Stomach (tissue), 9 donors: ENCODE data around the gene TTC28. TPM values are rescaled to one million over a fixed set of nuclear protein-coding genes. Genes with fewer than 3 reads are reported as not detected.
"Not testable (repeated sequence)": the region's sequence is repeated elsewhere in the genome, so short reads cannot be mapped to it uniquely, and the experiment has no call there.

Experiments used
- DNase-seq, 2 donors: peaks; one replicate each; pipeline versions ENCODE4 v3.0.0 to v3.0.0-alpha.2; 2013 to 2019
- H3K27ac ChIP-seq, 5 donors: fragments of 200-600 bp in 4 of 5; sonication (generic) in 4 of 5; one replicate each; pipeline ENCODE4 v1.5.1; 2013 to 2019; ENCODE audit warnings: mild to moderate bottlenecking in 1 of 5, moderate library complexity in 1 of 5
- H3K27me3 ChIP-seq, 3 donors: fragments of 200-600 bp; sonication (generic); one replicate each; pipeline ENCODE4 v1.5.1; 2017 to 2019; ENCODE audit warnings: mixed run types in 1 of 3
- H3K36me3 ChIP-seq, 4 donors: fragments of 200-600 bp; sonication (generic); 1 replicate in 3 of 4; 2 replicates in 1 of 4; pipeline ENCODE4 v1.5.1; 2016 to 2019
- H3K4me1 ChIP-seq, 4 donors: fragments of 200-600 bp; sonication (generic); one replicate each; pipeline ENCODE4 v1.5.1; 2016 to 2019
- H3K4me3 ChIP-seq, 4 donors: fragments of 200-600 bp; sonication (generic) in 3 of 4; one replicate each; pipeline ENCODE4 v1.5.1; 2016 to 2019; ENCODE audit warnings: mild to moderate bottlenecking in 1 of 4
- H3K9me3 ChIP-seq, 4 donors: fragments of 200-600 bp; sonication (generic); one replicate each; pipeline ENCODE4 v1.5.1; 2016 to 2019
- EP300 ChIP-seq: sonication (generic); formaldehyde crosslinking; IDR thresholded peaks from one replicate; pipeline ENCODE4 v1.6.1; 2017; ENCODE audit warnings: antibody characterized with exemption
- POLR2A ChIP-seq, 4 donors: fragments of 450-650 bp; IDR thresholded peaks; one replicate each; pipeline ENCODE4 v1.6.1; 2016; ENCODE audit warnings: antibody characterized with exemption in 4 of 4, control low read depth in 2 of 4, mild to moderate bottlenecking in 1 of 4, moderate library complexity in 1 of 4
- POLR2AphosphoS5 ChIP-seq, 3 donors: sonication (generic); formaldehyde crosslinking; IDR thresholded peaks; one replicate each; pipeline ENCODE4 v1.6.1; 2016; ENCODE audit warnings: antibody characterized with exemption in 3 of 3
- WGBS, 5 donors: extraction: QIAGEN DNeasy Blood & Tissue Kit in 3 of 5; methylation state at CpG; one replicate each; pipeline versions ENCODE4 v1.1.5 to v1.1.7; 2013 to 2018; 5-methylcytosine and 5-hydroxymethylcytosine counted together
- intact Hi-C: fragments of 100-400 bp; cut with DNase I; formaldehyde crosslinking; loops from one replicate; pipeline ENCODE4 v1.15.1; 2023; ENCODE audit warnings: low total_unique reads
- polyA plus RNA-seq, 3 donors: library from polyadenylated mRNA; stranded (reverse); fragments of 200-250 nt; gene quantifications; one replicate each; pipeline ENCODE4 v1.2.3, GENCODE V29; 2013
- total RNA-seq, 5 donors: library from RNA; depleted of rRNA; stranded (reverse); fragments of >200 nt; gene quantifications; one replicate each; pipeline versions ENCODE4 v1.1.0 to v1.2.3, GENCODE V29; 2014 to 2016
- TF ChIP-seq, protein P1 (sequence below), 7 experiments: fragments of 450-650 bp in 4 of 7; fragments of 200-600 bp in 3 of 7; sonication (generic) in 3 of 7; IDR thresholded peaks; one replicate each; pipeline ENCODE4 v1.5.1; 2016 to 2019; ENCODE audit warnings: antibody characterized with exemption in 7 of 7, control low read depth in 2 of 7, mild to moderate bottlenecking in 1 of 7
- donor health status: healthy with polysubstance abuse.
- donor health status: Bipolar disorder and iron deficiency.
- donor health status: healthy.

Gene TTC28
- total and polyA plus RNA-seq, 8 donors: 1.7 to 53.4 (median 24.6) TPM

- WGBS, 5 donors: 89 to 100% (median 96%) methylated on average over 2 of the region's 2 CpGs
- no peak overlapping the region for H3K4me3 ChIP-seq
- no peak for DNase-seq
- TF ChIP-seq, protein P1, sequence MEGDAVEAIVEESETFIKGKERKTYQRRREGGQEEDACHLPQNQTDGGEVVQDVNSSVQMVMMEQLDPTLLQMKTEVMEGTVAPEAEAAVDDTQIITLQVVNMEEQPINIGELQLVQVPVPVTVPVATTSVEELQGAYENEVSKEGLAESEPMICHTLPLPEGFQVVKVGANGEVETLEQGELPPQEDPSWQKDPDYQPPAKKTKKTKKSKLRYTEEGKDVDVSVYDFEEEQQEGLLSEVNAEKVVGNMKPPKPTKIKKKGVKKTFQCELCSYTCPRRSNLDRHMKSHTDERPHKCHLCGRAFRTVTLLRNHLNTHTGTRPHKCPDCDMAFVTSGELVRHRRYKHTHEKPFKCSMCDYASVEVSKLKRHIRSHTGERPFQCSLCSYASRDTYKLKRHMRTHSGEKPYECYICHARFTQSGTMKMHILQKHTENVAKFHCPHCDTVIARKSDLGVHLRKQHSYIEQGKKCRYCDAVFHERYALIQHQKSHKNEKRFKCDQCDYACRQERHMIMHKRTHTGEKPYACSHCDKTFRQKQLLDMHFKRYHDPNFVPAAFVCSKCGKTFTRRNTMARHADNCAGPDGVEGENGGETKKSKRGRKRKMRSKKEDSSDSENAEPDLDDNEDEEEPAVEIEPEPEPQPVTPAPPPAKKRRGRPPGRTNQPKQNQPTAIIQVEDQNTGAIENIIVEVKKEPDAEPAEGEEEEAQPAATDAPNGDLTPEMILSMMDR (IDR thresholded peaks at IDR 0.05): no peak
- TF ChIP-seq EP300 (no peak), POLR2AphosphoS5 (IDR thresholded peaks at IDR 0.05) (no peak), POLR2A (IDR thresholded peaks at IDR 0.05) (no peak)
- no peaks in the 10 kb centered on the region for H3K36me3 ChIP-seq
- no peak overlapping the region for H3K27ac ChIP-seq
- no peaks in the 10 kb centered on the region for H3K27me3 ChIP-seq
- intact Hi-C loops: no loop called here
- H3K9me3 ChIP-seq: no peaks in the 10 kb centered on the region
- H3K4me1 ChIP-seq: no peaks in the 10 kb centered on the region
Observed at GRCh38 chr22:28538922-28539321, 140.7 kb downstream of the TTC28 start.

- WGBS, 5 donors: 91 to 93% (median 92%) methylated on average over 4 of the region's 4 CpGs
- H3K36me3 ChIP-seq, DNase-seq, H3K27me3 ChIP-seq, H3K4me3 ChIP-seq, H3K27ac ChIP-seq, H3K4me1 ChIP-seq, intact Hi-C loops: not testable (repeated sequence)
- peaks cover 3 to 24% (median 18%) of the 10 kb centered on the region in 4 donors for H3K9me3 ChIP-seq
Observed at GRCh38 chr22:28530565-28530964, 149.1 kb downstream of the TTC28 start.

DNA sequence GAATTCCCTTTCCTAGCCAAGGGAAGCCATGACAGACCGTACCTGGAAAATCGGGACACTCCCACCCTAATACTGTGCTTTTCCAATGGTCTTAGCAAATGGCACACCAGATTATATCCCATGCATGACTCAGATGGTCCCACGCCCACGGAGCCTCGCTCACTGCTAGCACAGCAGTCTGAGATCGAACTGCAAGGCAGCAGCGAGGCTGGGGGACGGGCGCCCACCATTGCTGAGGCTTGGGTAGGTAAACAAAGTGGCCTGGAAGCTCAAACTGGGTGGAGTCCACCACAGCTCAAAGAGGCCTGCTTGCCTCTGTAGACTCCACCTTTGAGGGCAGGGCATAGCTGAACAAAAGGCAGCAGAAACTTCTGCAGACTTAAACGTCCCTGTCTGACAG, 150.5 kb downstream of the TTC28 start:
- 85 to 97% (median 94%) methylated on average over 9 to 10 of the region's 10 CpGs for WGBS, 5 donors
- DNase-seq: not testable (repeated sequence)

DNA sequence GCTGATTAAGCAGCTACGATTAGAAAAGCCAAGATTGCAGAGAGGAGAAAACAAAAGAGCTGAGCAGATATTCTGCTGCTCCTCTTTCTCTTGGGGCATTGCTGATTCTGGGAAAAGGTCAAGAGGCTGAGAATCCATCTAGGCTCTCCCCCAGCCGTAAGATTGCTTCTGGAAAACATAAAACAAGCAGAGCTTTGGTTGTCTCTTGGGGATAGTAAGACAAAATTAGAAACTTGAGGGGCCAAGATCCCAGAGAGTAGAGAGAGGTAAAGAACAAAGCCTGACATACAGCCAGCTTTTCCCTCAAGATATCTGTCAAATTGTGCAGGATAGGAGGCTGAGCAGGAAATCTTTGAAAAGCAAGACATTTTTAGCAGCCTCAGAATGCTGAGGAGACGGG, 158.2 kb downstream of the TTC28 start:
- no peaks in the 10 kb centered on the region for H3K4me1 ChIP-seq
- no peaks in the 10 kb centered on the region for H3K27me3 ChIP-seq
- WGBS, 5 donors: 55 to 72% (median 58%) methylated on average over 3 of the region's 3 CpGs
- intact Hi-C loops: no loop called here
- DNase-seq: peak in 1 of 2 donors; percentile 6
- TF ChIP-seq, protein P1 (IDR thresholded peaks at IDR 0.05): no peak
- TF ChIP-seq EP300: no peak
- no peaks in the 10 kb centered on the region for H3K9me3 ChIP-seq
- no peak overlapping the region for H3K27ac ChIP-seq
- H3K36me3 ChIP-seq: no peaks in the 10 kb centered on the region
- H3K4me3 ChIP-seq: no peak overlapping the region

More for the DNA sequence above, 150.5 kb downstream of the TTC28 start:
- H3K4me1 ChIP-seq, H3K36me3 ChIP-seq, H3K27ac ChIP-seq, H3K4me3 ChIP-seq, intact Hi-C loops, H3K27me3 ChIP-seq: not testable (repeated sequence)
- peaks cover 3 to 24% (median 18%) of the 10 kb centered on the region in 4 donors for H3K9me3 ChIP-seq

DNA sequence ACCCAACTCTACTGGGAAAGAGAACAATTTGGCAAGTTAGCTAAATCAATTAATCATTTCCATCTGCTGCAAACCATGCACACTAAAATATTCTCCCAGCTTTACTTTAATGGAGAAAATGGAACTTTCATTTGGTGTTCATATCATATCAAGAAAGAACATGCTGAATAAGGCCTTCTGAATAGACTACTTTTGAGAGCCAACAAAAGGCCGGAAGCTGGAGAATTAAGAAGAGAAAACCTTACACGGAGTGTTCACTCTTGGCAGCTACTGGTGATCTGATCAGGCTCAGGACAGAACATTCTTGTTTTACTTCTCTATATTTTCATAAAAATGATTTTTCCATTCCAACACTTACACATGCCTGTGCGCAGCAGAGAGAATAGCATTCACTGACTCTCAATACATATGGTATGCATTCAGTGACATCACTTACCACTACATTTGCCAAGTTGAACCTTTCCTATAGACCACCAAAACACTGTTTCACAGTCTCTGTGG, 165.3 kb downstream of the TTC28 start:
- H3K4me1 ChIP-seq: peaks cover 0 to 9% (median 1%) of the 10 kb centered on the region in 4 donors
- no peaks in the 10 kb centered on the region for H3K27me3 ChIP-seq
- TF ChIP-seq, protein P1 (IDR thresholded peaks at IDR 0.05): no peak
- TF ChIP-seq POLR2AphosphoS5 (IDR thresholded peaks at IDR 0.05) (no peak), POLR2A (IDR thresholded peaks at IDR 0.05) (no peak), EP300 (no peak)
- H3K9me3 ChIP-seq: peaks cover 0 to 15% (median 10%) of the 10 kb centered on the region in 4 donors
- H3K4me3 ChIP-seq: no peak overlapping the region
- DNase-seq: peak in 1 of 2 donors; percentile 58
- 47 to 69% (median 59%) methylated on average over 3 of the region's 3 CpGs for WGBS, 5 donors
- no peak overlapping the region for H3K27ac ChIP-seq
- no peaks in the 10 kb centered on the region for H3K36me3 ChIP-seq
- intact Hi-C loops: no loop called here

- DNase-seq, H3K27me3 ChIP-seq, H3K4me3 ChIP-seq, intact Hi-C loops, H3K27ac ChIP-seq, H3K36me3 ChIP-seq, H3K4me1 ChIP-seq: not testable (repeated sequence)
- WGBS, 5 donors: 91 to 98% (median 95%) methylated on average over 2 of the region's 2 CpGs
- peaks cover 0 to 20% (median 12%) of the 10 kb centered on the region in 4 donors for H3K9me3 ChIP-seq
Observed at GRCh38 chr22:28512387-28512786, 167.3 kb downstream of the TTC28 start.
